GM19239 (cell line): ENCODE results near the gene SRC.

Source experiments
- DNase-seq: peaks from one replicate; pipeline ENCODE4 v3.0.0; 2011; ENCODE audit warnings: low spot score; ENCODE audit not compliant: insufficient read length
- FAIRE-seq: peaks from 2 replicates; lab custom pipeline; 2011; peaks lifted over from hg19 to GRCh38; lab: Jason Lieb, UNC

The SRC gene

DNA sequence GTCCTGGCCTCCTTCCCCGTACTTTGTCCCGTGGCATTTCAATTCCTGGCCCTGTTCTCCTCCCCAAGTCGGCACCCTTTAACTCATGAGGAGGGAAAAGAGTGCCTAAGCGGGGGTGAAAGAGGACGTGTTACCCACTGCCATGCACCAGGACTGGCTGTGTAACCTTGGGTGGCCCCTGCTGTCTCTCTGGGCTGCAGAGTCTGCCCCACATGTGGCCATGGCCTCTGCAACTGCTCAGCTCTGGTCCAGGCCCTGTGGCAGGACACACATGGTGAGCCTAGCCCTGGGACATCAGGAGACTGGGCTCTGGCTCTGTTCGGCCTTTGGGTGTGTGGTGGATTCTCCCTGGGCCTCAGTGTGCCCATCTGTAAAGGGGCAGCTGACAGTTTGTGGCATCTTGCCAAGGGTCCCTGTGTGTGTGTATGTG lies 58.5 kb downstream of the SRC start:
- FAIRE-seq = no peak

GRCh38 chr20:37405351-37405897 lies 59.5 kb downstream of the SRC start:
- DNase-seq (no peak), FAIRE-seq (no peak)

More for the DNA sequence above, 58.5 kb downstream of the SRC start:
- DNase-seq = no peak

DNA sequence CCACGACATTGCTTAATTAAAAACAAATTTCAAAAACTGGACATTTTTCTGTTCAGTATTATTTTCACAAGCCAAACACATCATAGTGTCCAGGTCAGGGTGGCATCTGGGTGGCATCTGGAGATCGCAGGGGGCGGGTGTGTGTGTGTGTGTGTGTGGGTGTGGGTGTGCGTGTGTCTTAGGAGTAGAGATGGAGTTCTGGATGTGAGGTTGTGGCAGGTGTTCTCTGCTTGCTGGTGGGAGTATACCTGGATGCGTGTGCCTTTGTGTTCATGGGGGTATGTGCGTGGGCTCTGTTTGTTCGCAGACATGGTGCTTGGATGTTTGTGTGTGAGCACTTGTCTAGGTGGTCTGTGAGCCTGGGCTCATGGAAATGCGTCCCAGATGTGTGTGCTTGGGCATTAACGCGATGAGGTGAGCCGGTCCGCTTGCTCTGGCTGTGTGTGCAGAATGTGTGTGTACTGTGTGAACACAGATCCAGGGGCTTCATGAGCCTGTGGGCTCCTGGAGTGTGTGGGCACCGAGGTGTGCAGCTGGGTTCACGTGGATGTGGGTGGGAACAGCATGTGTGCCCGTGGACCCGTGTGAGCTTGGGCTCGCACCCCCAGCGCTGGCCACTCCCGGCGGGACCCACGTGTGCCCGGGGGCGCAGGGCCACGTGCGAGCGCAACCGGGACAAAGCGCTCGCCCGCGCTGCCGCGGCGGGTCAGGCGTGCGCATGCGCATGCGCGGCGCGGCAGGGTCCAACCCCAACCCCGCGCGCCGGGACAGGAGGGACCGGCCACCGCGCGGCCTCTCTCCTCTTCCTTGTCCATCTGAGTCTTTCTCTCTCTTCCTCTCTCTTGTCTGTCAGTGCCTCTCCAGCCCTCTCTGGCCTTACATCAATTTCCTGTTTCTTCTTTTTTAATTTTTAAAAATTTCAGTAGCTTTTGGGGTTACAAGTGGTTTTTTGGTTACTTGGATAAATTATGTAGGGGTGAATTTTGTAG lies 60.4 kb downstream of the SRC start:
- peak; percentile 68 for DNase-seq
- FAIRE-seq = peak; percentile 33

- FAIRE-seq = no peak
- no peak for DNase-seq
Measured at GRCh38 chr20:37407019-37407566, 61.2 kb downstream of the SRC start.

- DNase-seq = no peak
- no peak for FAIRE-seq
Measured at GRCh38 chr20:37407573-37408002, 61.6 kb downstream of the SRC start.

- no peak for FAIRE-seq
- DNase-seq = no peak
Measured at GRCh38 chr20:37408302-37409193, 62.6 kb downstream of the SRC start.

GRCh38 chr20:37411408-37412219 lies 65.7 kb downstream of the SRC start:
- FAIRE-seq (no peak), DNase-seq (no peak)

GRCh38 chr20:37413023-37413334 lies 67.0 kb downstream of the SRC start:
- no peak for FAIRE-seq
- no peak for DNase-seq

DNA sequence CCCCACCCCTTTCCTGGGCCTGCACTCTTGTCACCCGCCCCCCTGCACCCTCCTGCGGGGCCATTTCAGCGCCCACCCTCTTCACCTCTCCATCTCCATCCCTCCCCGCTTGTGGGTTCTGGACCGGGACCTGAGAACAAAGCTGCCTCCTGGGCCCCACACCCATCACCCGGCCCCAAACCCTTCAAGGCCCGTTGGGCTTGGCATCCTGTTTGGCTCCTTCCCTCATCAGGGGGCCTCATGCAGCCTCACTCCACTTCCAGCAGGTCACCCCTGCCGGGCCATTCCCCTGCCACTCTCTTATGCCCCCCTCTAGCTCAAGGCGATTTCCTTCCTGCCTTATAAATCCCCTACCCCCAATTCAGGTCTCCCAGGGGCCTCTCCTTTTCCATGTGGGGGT lies 67.4 kb downstream of the SRC start:
- no peak for FAIRE-seq

GRCh38 chr20:37414224-37415035 lies 68.5 kb downstream of the SRC start:
- DNase-seq (no peak), FAIRE-seq (no peak)

More for the DNA sequence above, 67.4 kb downstream of the SRC start:
- no peak for DNase-seq

DNA sequence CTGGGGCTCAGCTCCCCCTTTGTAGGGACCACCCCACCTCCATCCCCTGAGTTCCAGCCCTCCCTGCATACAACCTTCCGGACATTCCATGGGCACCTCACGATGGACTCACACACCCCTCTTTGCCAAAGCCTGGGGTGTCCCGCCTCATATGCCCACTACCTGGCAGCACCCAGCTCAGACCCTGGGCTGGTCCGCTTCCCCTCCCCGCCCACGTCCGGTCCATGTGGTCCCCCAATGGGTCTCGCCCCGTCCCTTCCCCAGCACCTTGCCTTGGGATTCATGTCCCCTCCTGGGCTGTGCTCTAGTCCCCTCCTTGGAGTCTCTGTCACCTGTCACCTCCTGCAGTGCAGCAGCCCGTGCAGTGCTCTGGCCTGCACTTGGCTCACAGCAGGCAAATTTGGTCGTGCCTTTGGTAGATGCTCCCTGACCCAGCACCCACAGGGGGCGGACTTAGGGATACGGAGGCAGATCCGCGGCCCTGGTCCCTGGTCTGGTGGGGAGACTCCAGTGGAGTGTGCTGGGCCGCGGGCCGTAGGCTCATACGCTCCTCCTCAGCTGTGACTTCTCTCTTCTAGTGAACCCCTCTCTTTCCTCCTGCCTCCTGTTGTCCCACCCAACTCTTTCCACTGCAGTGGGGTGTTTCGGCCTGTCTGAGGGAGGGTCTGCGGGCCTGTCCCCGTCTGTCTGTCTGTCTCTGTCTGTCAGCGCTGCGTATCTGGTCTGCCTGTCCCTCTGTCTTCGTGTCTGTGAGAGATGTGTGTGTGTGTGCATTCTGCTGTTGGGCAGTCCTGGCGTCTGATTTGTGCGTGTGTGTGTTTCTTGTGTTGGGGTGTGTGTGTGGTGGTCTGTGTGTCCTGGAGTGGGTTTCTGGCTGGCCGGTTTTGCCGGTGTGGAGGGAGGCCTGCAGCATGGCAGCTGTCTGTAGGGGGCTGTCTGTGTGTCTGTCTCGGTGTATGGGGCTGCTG lies 69.5 kb downstream of the SRC start:
- FAIRE-seq (no peak), DNase-seq (no peak)

GRCh38 chr20:37416100-37416847 lies 70.3 kb downstream of the SRC start:
- DNase-seq = no peak
- no peak for FAIRE-seq

DNA sequence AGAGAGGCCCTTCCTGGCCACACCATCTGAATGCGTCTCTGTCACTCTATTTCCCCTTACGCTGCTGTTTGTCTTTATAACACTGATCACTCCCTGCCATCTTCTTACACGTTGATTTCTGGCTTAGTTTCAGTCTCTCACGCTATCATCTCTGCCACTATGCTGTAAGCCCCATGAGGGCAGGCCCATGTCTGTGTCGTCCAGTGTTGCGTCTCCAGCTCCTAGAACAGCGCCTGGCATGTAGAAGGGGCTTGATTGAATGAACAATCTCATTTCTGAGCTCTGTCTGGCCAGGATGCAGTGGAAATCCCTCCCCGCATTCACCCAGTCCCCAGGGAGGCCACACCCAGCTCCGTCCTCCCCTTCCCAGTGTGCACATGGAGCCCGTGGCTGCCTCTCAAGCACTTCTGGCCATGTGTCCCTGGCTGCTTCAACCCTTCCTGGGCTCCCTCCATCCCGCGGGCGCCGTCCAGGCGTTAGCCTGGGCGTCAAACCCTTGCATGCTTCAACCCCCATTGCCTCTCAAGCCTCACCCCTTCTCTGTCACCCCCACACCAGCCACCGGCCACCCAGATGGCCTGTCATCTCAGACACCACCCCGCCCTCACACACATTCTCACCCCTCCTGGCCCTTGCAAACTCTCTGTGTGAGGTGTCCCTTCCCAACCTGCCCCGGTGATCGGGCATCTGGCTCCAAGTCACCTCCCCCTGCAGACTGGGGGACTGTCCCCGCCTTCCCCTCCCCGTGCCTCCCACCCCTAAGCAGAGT lies 71.1 kb downstream of the SRC start:
- FAIRE-seq (no peak), DNase-seq (no peak)

- FAIRE-seq = no peak
- DNase-seq = no peak
Measured at GRCh38 chr20:37417617-37418467, 71.9 kb downstream of the SRC start.

GRCh38 chr20:37418591-37419109 lies 72.7 kb downstream of the SRC start:
- DNase-seq = no peak
- no peak for FAIRE-seq
